HG03103 (cell line): ENCODE measurements around the gene MAU2.

Source experiments
- ATAC-seq: cut with Tn5 transposase; IDR thresholded peaks from one replicate; pipeline ENCODE4 v1.9.1; 2021; ENCODE audit warnings: low read depth; ENCODE audit not compliant: unreplicated experiment

Gene MAU2

DNA sequence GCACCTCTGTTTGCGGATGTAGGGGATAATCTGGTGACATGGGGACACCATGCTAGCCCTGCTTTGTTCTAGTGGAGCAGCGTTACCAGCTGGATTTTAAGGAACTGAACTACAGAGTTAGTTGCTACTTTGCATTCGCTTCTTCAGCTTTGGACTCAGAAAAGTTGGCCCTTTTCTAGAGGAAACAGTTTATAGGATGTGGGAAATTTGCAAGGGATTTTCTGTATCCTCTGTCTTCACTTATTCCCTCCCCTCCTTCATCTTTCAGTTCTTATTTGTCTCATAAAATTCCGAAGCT, 87.0 kb downstream of the MAU2 start:
- no peak for ATAC-seq
